ENCODE measurements around the gene ARID1A. TPM values are rescaled to one million over a fixed set of nuclear protein-coding genes. Genes with fewer than 3 reads are reported as not detected.

The ARID1A gene
- total and polyA plus RNA-seq, 2 of the 8 experiments (the other 6 are each of a cell fraction or from before 2014, with no cell fraction given), result 52.1 to 103 TPM

- no peaks in the 10 kb centered on the region for H3K27me3 ChIP-seq (replicated peaks in 1 of 4; ENCODE audit: control insufficient read depth in 3 of 4, extremely low read depth in 1 of 4, insufficient read depth in 3 of 4, low read length in 3 of 4)
- H3K4me1 ChIP-seq (replicated peaks in 1 of 4; ENCODE audit: control insufficient read depth in 3 of 4, insufficient read depth in 4 of 4, low read length in 3 of 4), result no peaks in the 10 kb centered on the region
- no peak overlapping the region for H3K18ac ChIP-seq (ENCODE audit: extremely low read depth, low read length)
- no peak overlapping the region for H2AFZ ChIP-seq (ENCODE audit: low read length)
- no peak overlapping the region for H2BK20ac ChIP-seq (ENCODE audit: low read length)
- FAIRE-seq (no peak), DNase-seq (ENCODE audit: low read depth in 1 of 2, low spot score in 2 of 2) (no peak)
- H3K4ac ChIP-seq (replicated peaks; ENCODE audit: insufficient read length, low read depth, low read length), result no peak overlapping the region
- H3K56ac ChIP-seq (replicated peaks; ENCODE audit: insufficient read length, low read depth, low read length), result no peak overlapping the region
- H3K9me3 ChIP-seq (ENCODE audit: insufficient read depth in 2 of 2, low read depth in 1 of 2, low read length in 1 of 2), result no peaks in the 10 kb centered on the region
- H3K27ac ChIP-seq (ENCODE audit: low read depth, low read length), result no peak overlapping the region
- no peak overlapping the region for H3K23ac ChIP-seq (ENCODE audit: insufficient read length)
- no peak overlapping the region for H2AK5ac ChIP-seq (ENCODE audit: low read depth, low read length)
- POLR2A ChIA-PET (ENCODE audit: partially characterized antibody), result no interaction called here
- no peaks in the 10 kb centered on the region; the same call in 1 of the 2 replicates for H3K79me1 ChIP-seq (ENCODE audit: low read depth, low read length)
- H4K5ac ChIP-seq (ENCODE audit: insufficient read length, low read depth, low read length), result no peak overlapping the region
- H2BK120ac ChIP-seq (replicated peaks; ENCODE audit: low read depth, low read length), result no peak overlapping the region
- no peak overlapping the region for H4K91ac ChIP-seq (replicated peaks; ENCODE audit: insufficient read length, low read length)
- no peak overlapping the region for H4K8ac ChIP-seq (ENCODE audit: extremely low read depth, insufficient read depth, low read length)
- WGBS, 2 experiments (ENCODE audit: extremely low coverage in 1 of 2, insufficient coverage in 1 of 2, insufficient read length in 1 of 2, insufficient replicate concordance in 2 of 2, low coverage in 1 of 2, low lambda C conversion rate in 2 of 2, missing lambda C conversion rate in 1 of 2), result 81% methylated on average over 2 of the region's 2 CpGs; no CpG with 5 or more reads in 1 of the 2 experiments
- H3K4me3 ChIP-seq (ENCODE audit: extremely low read depth in 1 of 4, insufficient read depth in 2 of 4, low read depth in 3 of 4, low read length in 4 of 4), result no peak overlapping the region
- no peak overlapping the region for H3K4me2 ChIP-seq (ENCODE audit: insufficient read depth in 1 of 2, low read depth in 2 of 2, low read length in 2 of 2)
- H2BK15ac ChIP-seq (ENCODE audit: low read length), result no peak overlapping the region
- H2BK5ac ChIP-seq (ENCODE audit: low read depth, low read length), result no peak overlapping the region
- CTCF ChIA-PET (ENCODE audit: partially characterized antibody), result no interaction called here
- peaks cover 3 to 60% of the 10 kb centered on the region in 2 experiments; a peak in 3 of 4 replicates for H3K79me2 ChIP-seq (ENCODE audit: control insufficient read depth in 1 of 2, insufficient read depth in 2 of 2, low read length in 2 of 2)
- no peaks in the 10 kb centered on the region; the same call in 1 of the 2 replicates for H3K23me2 ChIP-seq (ENCODE audit: low read depth, low read length)
- peaks cover 16 to 18% of the 10 kb centered on the region in 2 experiments for H4K20me1 ChIP-seq (replicated peaks in 1 of 2; ENCODE audit: control insufficient read depth in 1 of 2, insufficient read depth in 2 of 2, low read length in 2 of 2)
- H2BK12ac ChIP-seq (ENCODE audit: low read depth, low read length), result no peak overlapping the region
- H3K36me3 ChIP-seq (ENCODE audit: control insufficient read depth in 2 of 4, insufficient read depth in 4 of 4, low read length in 3 of 4), result peaks cover 35 to 90% (median 62%) of the 10 kb centered on the region in 4 experiments
- H3K14ac ChIP-seq (ENCODE audit: insufficient read length), result no peak overlapping the region
- no peak overlapping the region for H3K9ac ChIP-seq (replicated peaks in 1 of 4; ENCODE audit: extremely low read depth in 1 of 4, low read depth in 3 of 4, low read length in 3 of 4)
- no peak for TF ChIP-seq PHF8 (conservative IDR thresholded peaks at IDR 0.05; ENCODE audit: low read depth, low read length)
- no peak for TF ChIP-seq JUND (IDR thresholded peaks at IDR 0.05; ENCODE audit: low read length)
- TF ChIP-seq MAX (IDR thresholded peaks at IDR 0.05), result no peak
- no peak for TF ChIP-seq CREB1 (IDR thresholded peaks at IDR 0.05)
- no peak for TF ChIP-seq CHD2 (IDR thresholded peaks at IDR 0.05; ENCODE audit: low read length)
- no peak for TF ChIP-seq GTF2F1 (IDR thresholded peaks at IDR 0.05; ENCODE audit: borderline replicate concordance, low read depth, low read length)
- TF ChIP-seq SIN3A (conservative IDR thresholded peaks at IDR 0.05 in 1 of 2, IDR thresholded peaks at IDR 0.05 in 1 of 2; ENCODE audit: low read depth in 1 of 2, low read length in 2 of 2), result no peak
- TF ChIP-seq SP4 (IDR thresholded peaks at IDR 0.05; ENCODE audit: low read length), result no peak
- TF ChIP-seq CBX5 (IDR thresholded peaks at IDR 0.05; ENCODE audit: low read depth, low read length), result no peak
- no peak for TF ChIP-seq ATF3 (IDR thresholded peaks at IDR 0.05; ENCODE audit: insufficient read depth, low read depth, low read length)
- no peak for TF ChIP-seq RXRA (IDR thresholded peaks at IDR 0.05; ENCODE audit: insufficient read depth, low read depth, low read length)
- TF ChIP-seq RNF2 (IDR thresholded peaks at IDR 0.05; ENCODE audit: borderline replicate concordance, low read depth, low read length, missing control alignments, poor library complexity, severe bottlenecking), result no peak
- no peak for TF ChIP-seq MAFK (IDR thresholded peaks at IDR 0.05; ENCODE audit: low read depth, low read length)
- TF ChIP-seq CEBPB (IDR thresholded peaks at IDR 0.05; ENCODE audit: low read depth, low read length), result no peak
Measured at GRCh38 chr1:26733982-26734381, 38.2 kb downstream of the ARID1A start.

All from H1 (cell line).